ENCODE results near the gene NLRP5. TPM values are rescaled to one million over a fixed set of nuclear protein-coding genes. Genes with fewer than 3 reads are reported as not detected.
"Not testable (repeated sequence)": the region's sequence is repeated elsewhere in the genome, so short reads cannot be mapped to it uniquely, and the experiment has no call there.

The NLRP5 gene
- total RNA-seq, 1 donor from 2014 or later = not detected

DNA sequence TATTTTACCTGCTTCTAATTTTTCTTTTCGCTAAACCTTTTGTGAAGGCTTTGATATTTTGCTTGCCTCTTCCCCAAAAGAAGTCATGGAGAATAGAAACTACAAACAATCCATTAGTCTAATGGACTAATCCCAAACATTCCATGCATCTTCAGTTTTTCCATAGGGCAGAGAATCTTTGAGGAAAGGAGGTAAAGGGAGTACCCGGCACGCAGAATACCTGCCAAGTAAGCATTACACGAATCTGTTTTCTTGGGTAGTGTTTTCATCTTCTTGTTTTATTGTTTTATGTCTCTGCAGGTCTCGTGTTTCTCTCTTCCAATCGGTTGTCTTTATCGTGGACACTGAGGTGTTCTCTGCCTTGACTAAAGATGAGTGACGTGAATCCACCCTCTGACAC lies 39.0 kb upstream of the NLRP5 start, which contains the start of gene NLRP8:
TSS of gene NLRP8 (plus strand) at position 301 of the 400 bp plus-strand sequence.
- Mint-ChIP-seq H3K27me3 (ENCODE audit: low read depth, unreplicated experiment) (no peaks in the 10 kb centered on the region), H3K4me3 (ENCODE audit: unreplicated experiment) (no peak within 1 kb of the TSS), H3K27ac (ENCODE audit: unreplicated experiment) (no peak within 1 kb of the TSS), H3K36me3 (ENCODE audit: low read depth, unreplicated experiment) (no peaks in the 10 kb centered on the region), H3K9me3 (ENCODE audit: unreplicated experiment) (peaks cover 19% of the 10 kb centered on the region), H3K4me1 (ENCODE audit: low read depth, unreplicated experiment) (no peaks in the 10 kb centered on the region)
- no peak within 1 kb of the TSS for H3K27ac ChIP-seq (ENCODE audit: low read depth, low read length)
- H4K20me1 ChIP-seq (ENCODE audit: insufficient read depth, low read length) = no peaks in the 10 kb centered on the region
- no peak within 1 kb of the TSS for H3K9ac ChIP-seq (ENCODE audit: low read length)
- no peaks in the 10 kb centered on the region for H3K36me3 ChIP-seq (ENCODE audit: insufficient read depth, low read length)
- DNase-seq (ENCODE audit: low read depth) = no peak
- no peaks in the 10 kb centered on the region for H3K4me1 ChIP-seq (ENCODE audit: insufficient read depth, low read length)
- no peak within 1 kb of the TSS for H3K4me3 ChIP-seq (ENCODE audit: insufficient read depth, low read depth, low read length)
- no peak within 1 kb of the TSS for H3K4me2 ChIP-seq (ENCODE audit: low read length)
- peaks cover 9% of the 10 kb centered on the region for H3K9me3 ChIP-seq (ENCODE audit: insufficient read depth, low read depth, low read length)
- no peak for TF ChIP-seq EZH2 (IDR thresholded peaks at IDR 0.05; ENCODE audit: insufficient read depth, low read length)
- TF ChIP-seq, protein P1, sequence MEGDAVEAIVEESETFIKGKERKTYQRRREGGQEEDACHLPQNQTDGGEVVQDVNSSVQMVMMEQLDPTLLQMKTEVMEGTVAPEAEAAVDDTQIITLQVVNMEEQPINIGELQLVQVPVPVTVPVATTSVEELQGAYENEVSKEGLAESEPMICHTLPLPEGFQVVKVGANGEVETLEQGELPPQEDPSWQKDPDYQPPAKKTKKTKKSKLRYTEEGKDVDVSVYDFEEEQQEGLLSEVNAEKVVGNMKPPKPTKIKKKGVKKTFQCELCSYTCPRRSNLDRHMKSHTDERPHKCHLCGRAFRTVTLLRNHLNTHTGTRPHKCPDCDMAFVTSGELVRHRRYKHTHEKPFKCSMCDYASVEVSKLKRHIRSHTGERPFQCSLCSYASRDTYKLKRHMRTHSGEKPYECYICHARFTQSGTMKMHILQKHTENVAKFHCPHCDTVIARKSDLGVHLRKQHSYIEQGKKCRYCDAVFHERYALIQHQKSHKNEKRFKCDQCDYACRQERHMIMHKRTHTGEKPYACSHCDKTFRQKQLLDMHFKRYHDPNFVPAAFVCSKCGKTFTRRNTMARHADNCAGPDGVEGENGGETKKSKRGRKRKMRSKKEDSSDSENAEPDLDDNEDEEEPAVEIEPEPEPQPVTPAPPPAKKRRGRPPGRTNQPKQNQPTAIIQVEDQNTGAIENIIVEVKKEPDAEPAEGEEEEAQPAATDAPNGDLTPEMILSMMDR (IDR thresholded peaks at IDR 0.05; ENCODE audit: insufficient read depth, low read depth, low read length) = no peak
- no peaks in the 10 kb centered on the region for H3K79me2 ChIP-seq (ENCODE audit: insufficient read depth, low read length)
- FAIRE-seq = no peak
- H2AFZ ChIP-seq (ENCODE audit: low read depth, low read length) = no peak within 1 kb of the TSS
- no peaks in the 10 kb centered on the region for H3K27me3 ChIP-seq (ENCODE audit: insufficient read depth, low read length)

DNA sequence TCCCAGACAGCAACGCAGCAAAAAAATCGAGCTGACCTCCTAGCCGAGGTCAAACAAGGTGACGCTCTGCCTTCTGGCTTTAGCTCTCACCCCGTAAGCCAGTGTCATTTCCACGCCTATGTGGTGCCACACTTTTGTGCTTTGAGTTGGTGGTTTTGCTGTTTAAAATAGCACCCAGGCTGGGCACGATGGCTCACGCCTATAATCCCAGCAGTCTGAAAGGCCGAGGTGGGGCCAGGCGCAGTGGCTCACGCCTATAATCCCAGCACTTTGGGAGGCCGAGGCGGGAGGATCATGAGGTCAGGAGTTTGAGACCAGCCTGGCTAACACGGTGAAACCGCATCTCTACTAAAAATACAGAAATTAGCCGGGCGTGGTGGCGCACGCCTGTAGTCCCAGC lies 36.0 kb upstream of the NLRP5 start:
- H3K27ac Mint-ChIP-seq (ENCODE audit: unreplicated experiment); H3K4me3 ChIP-seq (ENCODE audit: insufficient read depth, low read depth, low read length); H3K27ac ChIP-seq (ENCODE audit: low read depth, low read length); H3K4me2 ChIP-seq (ENCODE audit: low read length); H3K36me3 ChIP-seq (ENCODE audit: insufficient read depth, low read length); H3K27me3 ChIP-seq (ENCODE audit: insufficient read depth, low read length); H3K4me1 Mint-ChIP-seq (ENCODE audit: low read depth, unreplicated experiment); H3K36me3 Mint-ChIP-seq (ENCODE audit: low read depth, unreplicated experiment); H3K9ac ChIP-seq (ENCODE audit: low read length); H3K4me1 ChIP-seq (ENCODE audit: insufficient read depth, low read length); H3K4me3 Mint-ChIP-seq (ENCODE audit: unreplicated experiment); H3K79me2 ChIP-seq (ENCODE audit: insufficient read depth, low read length); H3K27me3 Mint-ChIP-seq (ENCODE audit: low read depth, unreplicated experiment); FAIRE-seq; DNase-seq (ENCODE audit: low read depth); H2AFZ ChIP-seq (ENCODE audit: low read depth, low read length); H4K20me1 ChIP-seq (ENCODE audit: insufficient read depth, low read length): not testable (repeated sequence)
- H3K9me3 Mint-ChIP-seq (ENCODE audit: unreplicated experiment) = peaks cover 16% of the 10 kb centered on the region
- peaks cover 14% of the 10 kb centered on the region for H3K9me3 ChIP-seq (ENCODE audit: insufficient read depth, low read depth, low read length)

DNA sequence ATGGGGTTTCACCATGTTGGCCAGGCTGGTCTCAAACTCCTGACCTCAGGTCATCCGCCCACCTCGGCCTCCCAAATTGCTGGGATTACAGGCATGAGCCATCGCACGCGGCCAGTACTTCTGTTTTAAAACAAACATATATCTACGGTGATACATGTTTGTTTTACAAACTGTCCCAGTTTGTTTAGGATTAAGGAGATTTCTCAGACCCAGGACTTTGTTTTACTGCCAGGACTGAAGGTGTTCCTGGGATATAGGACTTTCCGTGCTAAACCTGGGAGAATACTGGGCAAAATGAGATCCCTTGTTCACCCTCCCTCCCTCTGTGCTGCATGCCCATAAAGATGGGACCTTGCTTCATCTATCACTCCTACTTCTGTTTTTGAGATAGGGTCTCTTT lies 30.1 kb upstream of the NLRP5 start:
- H3K27me3 Mint-ChIP-seq (ENCODE audit: low read depth, unreplicated experiment) = no peaks in the 10 kb centered on the region
- Histone ChIP-seq H3K4me1 (ENCODE audit: insufficient read depth, low read length) (no peaks in the 10 kb centered on the region), H3K9ac (ENCODE audit: low read length) (no peak overlapping the region), H3K27me3 (ENCODE audit: insufficient read depth, low read length) (no peaks in the 10 kb centered on the region), H3K4me2 (ENCODE audit: low read length) (no peak overlapping the region), H3K9me3 (ENCODE audit: insufficient read depth, low read depth, low read length) (peaks cover 14% of the 10 kb centered on the region), H3K79me2 (ENCODE audit: insufficient read depth, low read length) (no peaks in the 10 kb centered on the region), H3K36me3 (ENCODE audit: insufficient read depth, low read length) (no peaks in the 10 kb centered on the region), H3K4me3 (ENCODE audit: insufficient read depth, low read depth, low read length) (no peak overlapping the region), H2AFZ (ENCODE audit: low read depth, low read length) (no peak overlapping the region), H3K27ac (ENCODE audit: low read depth, low read length) (no peak overlapping the region), H4K20me1 (ENCODE audit: insufficient read depth, low read length) (no peaks in the 10 kb centered on the region)
- FAIRE-seq = no peak
- DNase-seq (ENCODE audit: low read depth) = no peak
- no peaks in the 10 kb centered on the region for H3K4me1 Mint-ChIP-seq (ENCODE audit: low read depth, unreplicated experiment)
- H3K9me3 Mint-ChIP-seq (ENCODE audit: unreplicated experiment) = peaks cover 16% of the 10 kb centered on the region
- no peak overlapping the region for H3K4me3 Mint-ChIP-seq (ENCODE audit: unreplicated experiment)
- no peaks in the 10 kb centered on the region for H3K36me3 Mint-ChIP-seq (ENCODE audit: low read depth, unreplicated experiment)
- H3K27ac Mint-ChIP-seq (ENCODE audit: unreplicated experiment) = no peak overlapping the region
- TF ChIP-seq, protein P1 (IDR thresholded peaks at IDR 0.05; ENCODE audit: insufficient read depth, low read depth, low read length) = no peak
- no peak for TF ChIP-seq EZH2 (IDR thresholded peaks at IDR 0.05; ENCODE audit: insufficient read depth, low read length)
